HEK293T (cell line): ENCODE data around the gene SLC40A1.

Source experiments
- BHLHE40 ChIP-seq: fragments of 450-650 bp; IDR thresholded peaks from 2 replicates; pipeline ENCODE4 v1.6.1; 2016; ENCODE audit warnings: mild to moderate bottlenecking, moderate library complexity, borderline replicate concordance
- CTBP1 ChIP-seq: fragments of 450-650 bp; IDR thresholded peaks from 2 replicates; pipeline ENCODE4 v1.6.1; 2016; ENCODE audit warnings: borderline replicate concordance
- FOXM1 ChIP-seq: fragments of 450-650 bp; IDR thresholded peaks from 2 replicates; pipeline ENCODE4 v1.6.1; 2017; ENCODE audit warnings: mild to moderate bottlenecking, borderline replicate concordance
- SUZ12 ChIP-seq: fragments of 450-650 bp; IDR thresholded peaks from 2 replicates; pipeline ENCODE4 v1.6.1; 2016; ENCODE audit warnings: mild to moderate bottlenecking
- TARDBP ChIP-seq: fragments of 450-650 bp; IDR thresholded peaks from 2 replicates; pipeline ENCODE4 v1.6.1; 2016

DNA sequence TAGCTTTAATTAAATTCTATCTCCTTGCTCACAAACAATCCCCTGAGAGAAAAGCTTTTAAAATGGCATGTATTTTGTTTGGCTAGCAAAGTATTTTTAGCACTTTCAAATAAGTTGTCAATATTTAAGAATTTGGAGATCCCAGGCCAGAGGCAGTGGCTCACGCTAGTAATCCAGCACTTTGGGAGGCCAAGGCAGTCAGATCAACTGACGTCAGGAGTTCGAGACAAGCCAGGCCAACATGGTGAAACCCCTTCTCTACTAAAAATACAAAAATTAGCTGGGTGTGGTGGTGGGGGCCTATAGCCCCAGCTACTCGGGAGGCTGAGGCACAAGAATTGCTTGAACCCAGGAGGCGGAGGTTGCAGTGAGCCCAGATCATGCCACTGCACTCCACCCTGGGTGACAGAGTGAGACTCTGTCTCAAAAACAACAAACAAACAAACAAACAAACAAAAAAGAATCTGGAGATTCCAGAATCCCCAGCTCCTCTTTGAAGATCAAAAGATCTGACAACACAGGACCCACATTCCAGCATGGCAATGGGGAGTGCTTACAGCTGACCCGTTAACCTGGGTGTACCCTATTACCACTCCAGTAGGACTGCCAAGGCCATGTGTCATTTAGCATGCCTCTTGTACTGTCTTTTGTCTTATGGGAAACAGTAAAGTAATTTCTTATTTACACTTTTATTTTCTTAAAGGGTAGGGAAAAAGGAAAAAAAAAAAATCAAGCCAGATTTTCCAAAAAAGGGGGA is 21.9 kb downstream of the SLC40A1 start:
- TF ChIP-seq FOXM1 (no peak), BHLHE40 (no peak), SUZ12 (no peak), CTBP1 (no peak), TARDBP (no peak)
